GM23248 (cell line): Measurements from ENCODE around the gene IRAK1. TPM values are rescaled to one million over a fixed set of nuclear protein-coding genes. Genes with fewer than 3 reads are reported as not detected.
A peak's percentile ranks its signal among the peaks of the same experiment; 100 is the strongest.

Source experiments
- DNase-seq: peaks from one replicate; pipeline ENCODE4 v3.0.0-alpha.2; 2015
- H2AFZ ChIP-seq: fragments of 200-600 bp; sonication (generic); 2 replicates; pipeline ENCODE4 v1.6.1; 2016; ENCODE audit warnings: antibody characterized with exemption
- H3F3A ChIP-seq: fragments of 200-600 bp; sonication (generic); 2 replicates; pipeline ENCODE4 v1.6.1; 2016; ENCODE audit warnings: mild to moderate bottlenecking, antibody characterized with exemption, mixed run types; ENCODE audit not compliant: insufficient read depth
- H3K27ac ChIP-seq: fragments of 200-600 bp; sonication (generic); 2 replicates; pipeline ENCODE4 v1.5.1; 2016; ENCODE audit warnings: mild to moderate bottlenecking
- H3K27me3 ChIP-seq: fragments of 200-600 bp; sonication (generic); replicated peaks from 2 replicates; pipeline ENCODE4 v1.6.1; 2016; ENCODE audit warnings: mild to moderate bottlenecking; ENCODE audit not compliant: insufficient read depth
- H3K36me3 ChIP-seq: fragments of 200-600 bp; sonication (generic); 2 replicates; pipeline ENCODE4 v1.6.1; 2016; ENCODE audit warnings: low read depth, mild to moderate bottlenecking
- H3K4me1 ChIP-seq: fragments of 200-600 bp; sonication (generic); 2 replicates; pipeline ENCODE4 v1.6.1; 2016; ENCODE audit warnings: mild to moderate bottlenecking; ENCODE audit not compliant: insufficient read depth
- H3K4me2 ChIP-seq: fragments of 200-600 bp; sonication (generic); one replicate; pipeline ENCODE4 v1.6.1; 2016; ENCODE audit warnings: mild to moderate bottlenecking; ENCODE audit not compliant: unreplicated experiment
- H3K4me3 ChIP-seq: fragments of 200-600 bp; sonication (generic); 2 replicates; pipeline ENCODE4 v1.5.1; 2016; ENCODE audit warnings: mild to moderate bottlenecking
- H3K79me2 ChIP-seq: fragments of 200-600 bp; sonication (generic); 2 replicates; pipeline ENCODE4 v1.6.1; 2016; ENCODE audit warnings: mild to moderate bottlenecking; ENCODE audit not compliant: insufficient read depth
- H3K9ac ChIP-seq: fragments of 200-600 bp; sonication (generic); 2 replicates; pipeline ENCODE4 v1.6.1; 2016; ENCODE audit warnings: mild to moderate bottlenecking
- H3K9me2 ChIP-seq: fragments of 200-600 bp; sonication (generic); 2 replicates; pipeline ENCODE4 v1.6.1; 2016; ENCODE audit warnings: mixed run types, mild to moderate bottlenecking, moderate library complexity; ENCODE audit not compliant: insufficient read depth
- H3K9me3 ChIP-seq: fragments of 200-600 bp; sonication (generic); one replicate; pipeline ENCODE4 v1.6.1; 2017; ENCODE audit warnings: low read depth
- H4K20me1 ChIP-seq: fragments of 200-600 bp; sonication (generic); 2 replicates; pipeline ENCODE4 v1.6.0; 2016; ENCODE audit not compliant: insufficient read depth
- EZH2 ChIP-seq: fragments of 200-600 bp; sonication (generic); IDR thresholded peaks from 2 replicates; pipeline ENCODE4 v1.6.1; 2018; ENCODE audit warnings: antibody characterized with exemption, mild to moderate bottlenecking; ENCODE audit not compliant: insufficient read depth, poor library complexity, severe bottlenecking
- EZH2phosphoT487 ChIP-seq: fragments of 200-600 bp; sonication (generic); IDR thresholded peaks from 2 replicates; pipeline ENCODE4 v1.6.1; 2018; ENCODE audit warnings: antibody characterized with exemption, moderate library complexity, mild to moderate bottlenecking, low read depth; ENCODE audit not compliant: insufficient read depth
- WGBS, 2 experiments: methylation state at CpG; one replicate each; pipeline ENCODE4 v1.1.6; 2015 to 2017; ENCODE audit warnings: low lambda C conversion rate in 2 of 2, low coverage in 1 of 2; ENCODE audit errors: missing lambda C conversion rate in 2 of 2; 5-methylcytosine and 5-hydroxymethylcytosine counted together
- in situ Hi-C: fragments of 300-500 bp; cut with MboI; formaldehyde crosslinking; loops from 2 replicates; pipeline ENCODE4 v1.15.0; 2020
- polyA plus RNA-seq: library from polyadenylated mRNA; unstranded; fragments of >200 nt; fragmentation: Nextera tagmentation; extraction: Ambion mirVana; gene quantifications from 2 replicates; pipeline ENCODE4 v1.2.1, GENCODE V29; 2016
- total RNA-seq: library from RNA; depleted of rRNA; stranded (reverse); fragments of >200 nt; shearing (Covaris generic); gene quantifications from 2 replicates; pipeline ENCODE4 v1.2.3, GENCODE V29; 2014

The IRAK1 gene
- total and polyA plus RNA-seq, 2 experiments from 2014 or later = 54.7 to 58.7 TPM

DNA sequence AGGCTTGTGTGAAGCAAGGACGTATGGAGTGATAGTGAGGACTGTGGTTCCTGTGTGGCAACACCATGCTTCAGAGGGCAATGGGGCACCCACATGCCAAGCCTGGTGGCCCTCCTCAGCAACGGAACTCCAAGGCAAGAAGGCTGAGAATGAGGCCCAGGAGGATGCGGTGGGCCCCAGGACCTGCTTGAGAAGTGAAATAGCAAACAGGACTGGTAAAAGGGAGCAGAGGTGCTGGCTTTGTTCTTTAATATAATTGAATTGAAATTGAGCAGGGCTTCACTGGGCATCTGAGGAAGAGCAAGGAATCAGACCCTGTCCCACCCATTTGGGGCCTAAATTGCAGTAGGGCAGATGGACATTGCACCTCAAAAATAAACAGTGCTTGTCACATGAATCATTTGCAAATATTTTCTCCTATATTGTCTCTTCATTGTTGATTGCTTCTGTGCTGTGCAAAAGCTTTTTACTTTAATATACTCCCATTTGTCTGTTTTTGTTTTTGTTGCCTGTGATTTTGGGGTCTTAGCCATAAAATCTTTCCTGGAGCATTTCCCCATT lies 44.9 kb downstream of the IRAK1 start:
- Histone ChIP-seq H3K9me2 (no peaks in the 10 kb centered on the region), H3K27ac (no peak overlapping the region), H3K4me3 (no peak overlapping the region), H2AFZ (no peak overlapping the region), H3K4me1 (peaks cover 8% of the 10 kb centered on the region), H3K9me3 (no peaks in the 10 kb centered on the region), H3F3A (peaks cover 9% of the 10 kb centered on the region; the same call in 1 of the 2 replicates), H3K36me3 (no peaks in the 10 kb centered on the region), H3K4me2 (no peak overlapping the region), H3K27me3 (no peaks in the 10 kb centered on the region), H3K79me2 (peaks cover 36% of the 10 kb centered on the region), H4K20me1 (no peaks in the 10 kb centered on the region), H3K9ac (no peak overlapping the region)
- TF ChIP-seq EZH2 (no peak), EZH2phosphoT487 (no peak)
- in situ Hi-C loops = no loop called here
- no peak for DNase-seq
- 80 to 100% methylated on average over 2 to 3 of the region's 3 CpGs for WGBS, 2 experiments

DNA sequence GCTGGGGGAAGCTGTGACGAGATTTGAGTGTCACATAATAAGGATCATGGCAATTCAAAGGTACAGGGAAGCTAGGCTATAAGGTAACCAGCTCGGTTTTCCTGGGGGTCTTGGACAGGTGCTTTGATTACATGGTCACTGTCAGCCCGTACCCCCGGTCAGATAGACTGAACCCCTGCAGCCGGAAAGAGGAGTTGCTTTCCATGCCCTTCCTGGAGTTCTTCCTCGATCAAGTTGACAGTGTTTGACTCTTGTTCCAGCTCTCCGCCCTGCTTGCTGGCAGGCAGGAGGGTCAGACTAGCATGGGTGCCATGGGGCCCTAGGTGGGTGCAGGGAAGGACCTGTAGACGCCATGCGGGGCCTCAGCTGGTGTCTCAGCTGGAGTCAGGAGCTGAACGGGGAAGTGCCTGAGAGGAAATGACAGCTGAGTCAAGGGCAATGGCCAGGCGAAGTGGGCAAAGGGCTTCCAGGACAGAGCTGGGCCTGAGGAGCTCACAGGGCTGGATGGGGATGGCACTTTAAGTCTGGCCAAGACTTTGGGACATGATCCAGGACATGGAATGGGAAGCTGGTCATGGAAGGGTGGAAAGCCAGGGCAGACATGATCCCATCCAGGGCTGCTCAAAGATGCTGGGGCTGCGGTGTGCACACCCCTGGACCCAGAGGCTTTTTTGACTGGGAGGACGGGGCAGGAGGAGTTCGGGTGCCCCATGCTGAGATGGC lies 45.5 kb downstream of the IRAK1 start:
- H4K20me1 ChIP-seq = no peaks in the 10 kb centered on the region
- WGBS, 2 experiments = 51 to 54% methylated on average over 12 of the region's 14 CpGs
- TF ChIP-seq EZH2 (no peak), EZH2phosphoT487 (no peak)
- H3K9me3 ChIP-seq = no peaks in the 10 kb centered on the region
- peak overlapping the region; percentile 100 for H3K27ac ChIP-seq
- peak overlapping the region; percentile 33; the same call in 1 of the 2 replicates for H2AFZ ChIP-seq
- H3K9ac ChIP-seq = peak overlapping the region; percentile 100
- H3K27me3 ChIP-seq = no peaks in the 10 kb centered on the region
- H3K36me3 ChIP-seq = no peaks in the 10 kb centered on the region
- DNase-seq = peak; percentile 20
- H3K4me2 ChIP-seq = peak overlapping the region; percentile 88
- H3K4me1 ChIP-seq = peaks cover 8% of the 10 kb centered on the region
- H3F3A ChIP-seq = peaks cover 13% of the 10 kb centered on the region; the same call in 1 of the 2 replicates
- in situ Hi-C loops = no loop called here
- H3K4me3 ChIP-seq = peak overlapping the region; percentile 96
- H3K9me2 ChIP-seq = no peaks in the 10 kb centered on the region
- H3K79me2 ChIP-seq = peaks cover 42% of the 10 kb centered on the region

DNA sequence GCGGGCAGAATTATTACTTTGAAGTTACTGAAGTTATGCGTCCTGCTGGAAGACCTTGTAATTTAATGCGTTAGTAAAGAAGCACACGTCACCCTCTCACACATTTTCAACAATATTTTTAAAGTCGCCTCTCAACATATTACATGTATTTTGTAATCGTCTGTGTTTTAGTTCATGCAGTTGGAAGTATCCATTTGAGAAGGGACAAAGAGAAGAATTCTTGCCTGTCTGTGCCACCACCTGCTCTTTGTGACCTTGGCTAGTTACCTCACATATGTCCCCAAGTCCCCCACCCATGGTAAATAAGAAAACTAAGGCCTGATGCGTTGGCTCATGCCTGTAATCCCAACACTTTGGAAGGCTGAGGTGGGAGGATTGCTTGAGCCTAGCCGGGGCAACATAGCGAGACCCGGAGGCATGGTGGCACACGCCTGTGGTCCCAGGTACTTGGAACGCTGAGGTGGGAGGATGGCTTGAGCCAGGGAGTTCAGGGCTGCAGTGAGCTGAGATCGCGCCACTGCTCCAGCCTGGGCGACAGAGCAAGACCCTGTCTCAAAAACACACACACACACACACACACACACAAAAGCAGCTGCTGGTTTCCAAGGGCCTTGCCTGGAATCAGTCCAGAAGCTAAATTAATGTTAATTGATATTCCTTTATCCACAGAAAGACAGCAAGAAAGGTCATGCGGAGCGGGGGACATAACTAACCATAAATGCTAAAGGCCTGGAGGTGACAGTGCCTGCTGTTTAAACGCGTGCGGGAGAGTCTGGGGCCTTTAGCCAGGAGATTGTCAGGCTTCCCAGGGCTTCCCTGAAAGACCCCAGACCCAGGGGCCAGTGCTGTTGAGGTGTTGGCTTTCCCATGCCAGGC lies 46.3 kb downstream of the IRAK1 start:
- no peaks in the 10 kb centered on the region for H3K9me2 ChIP-seq
- no peaks in the 10 kb centered on the region for H4K20me1 ChIP-seq
- H3K79me2 ChIP-seq = peaks cover 50% of the 10 kb centered on the region
- in situ Hi-C loops = no loop called here
- TF ChIP-seq EZH2 (no peak), EZH2phosphoT487 (no peak)
- H3F3A ChIP-seq = peaks cover 13% of the 10 kb centered on the region; the same call in 1 of the 2 replicates
- no peaks in the 10 kb centered on the region for H3K36me3 ChIP-seq
- H3K4me3 ChIP-seq = peak overlapping the region; percentile 96
- H3K27ac ChIP-seq = peak overlapping the region; percentile 100
- H3K4me1 ChIP-seq = peaks cover 15% of the 10 kb centered on the region
- no peaks in the 10 kb centered on the region for H3K9me3 ChIP-seq
- H3K4me2 ChIP-seq = peak overlapping the region; percentile 88
- H2AFZ ChIP-seq = peak overlapping the region; percentile 33
- DNase-seq = no peak
- H3K9ac ChIP-seq = peak overlapping the region; percentile 100
- H3K27me3 ChIP-seq = no peaks in the 10 kb centered on the region
- 4 to 5% methylated on average over 15 to 16 of the region's 20 CpGs for WGBS, 2 experiments

DNA sequence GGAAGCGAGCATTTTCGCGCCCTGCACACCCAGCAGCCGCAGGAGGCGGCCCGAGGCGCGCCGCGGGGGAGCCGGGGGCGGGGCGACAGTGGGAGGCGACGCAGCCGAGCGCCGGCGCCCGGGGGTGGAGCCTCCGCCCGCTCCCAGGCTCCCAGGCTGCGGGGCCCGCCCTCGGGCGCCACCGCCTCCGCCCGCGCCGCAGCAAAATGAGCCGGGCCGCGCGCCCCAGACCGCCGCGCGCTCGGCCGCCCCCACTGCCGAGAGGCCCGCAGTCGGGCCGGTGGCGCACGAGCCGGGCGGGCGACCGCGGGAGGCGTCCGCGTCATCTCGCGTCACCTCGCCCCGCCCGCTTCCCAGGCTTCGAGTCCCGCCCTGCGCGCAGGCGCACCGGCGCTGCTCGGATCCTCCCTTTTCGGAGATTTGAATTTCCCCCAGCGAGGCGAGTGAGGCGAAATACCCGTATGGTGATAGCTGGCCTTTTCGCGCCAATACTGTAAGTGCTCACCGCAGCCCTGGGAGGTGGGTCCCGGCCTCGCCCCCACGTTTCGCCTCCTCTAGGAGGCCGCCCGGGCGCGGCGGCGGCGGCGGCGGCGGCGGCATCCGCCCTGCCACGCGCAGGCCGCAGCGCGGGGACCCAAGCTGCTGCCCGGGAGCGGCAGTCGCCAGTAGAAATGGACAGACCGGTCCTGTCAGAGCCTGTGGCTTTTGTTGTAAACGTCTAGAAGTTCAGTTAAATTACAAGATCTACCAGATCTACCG lies 47.2 kb downstream of the IRAK1 start, which contains the start of gene TMEM187:
Gene TMEM187 (plus strand): TSS at position 387 of the 759 bp plus-strand sequence. CDS start 9,309 bp downstream, outside the sequence.
- H3F3A ChIP-seq = peaks cover 13% of the 10 kb centered on the region; the same call in 1 of the 2 replicates
- H3K9me2 ChIP-seq = no peaks in the 10 kb centered on the region
- H3K27me3 ChIP-seq = no peaks in the 10 kb centered on the region
- peak within 1 kb of the TSS; percentile 88 for H3K4me2 ChIP-seq
- WGBS, 2 experiments = 0 to 1% methylated on average over 14 to 20 of the region's 103 CpGs
- no peaks in the 10 kb centered on the region for H3K36me3 ChIP-seq
- in situ Hi-C loops = no loop called here
- peak within 1 kb of the TSS; percentile 100 for H3K9ac ChIP-seq
- peaks cover 58% of the 10 kb centered on the region for H3K79me2 ChIP-seq
- no peaks in the 10 kb centered on the region for H4K20me1 ChIP-seq
- TF ChIP-seq EZH2 = no peak
- TF ChIP-seq EZH2phosphoT487 = no peak
- peak within 1 kb of the TSS; percentile 100 for H3K27ac ChIP-seq
- peaks cover 21% of the 10 kb centered on the region for H3K4me1 ChIP-seq
- peak within 1 kb of the TSS; percentile 96 for H3K4me3 ChIP-seq
- no peaks in the 10 kb centered on the region for H3K9me3 ChIP-seq
- DNase-seq = peak; percentile 91
- peak within 1 kb of the TSS; percentile 33 for H2AFZ ChIP-seq
